Ovary (tissue), 9 donors: ENCODE measurements around the gene EIF6. TPM values are rescaled to one million over a fixed set of nuclear protein-coding genes. Genes with fewer than 3 reads are reported as not detected.

Source experiments
- DNase-seq, 5 donors: peaks; one replicate each; pipeline ENCODE4 v3.0.0-alpha.2; 2019 to 2020
- H3K27ac ChIP-seq, 2 donors: fragments of 200-600 bp; one replicate each; pipeline versions ENCODE4 v1.5.1 to v1.8.0; 2019 to 2022
- H3K27me3 ChIP-seq: fragments of 200-600 bp; one replicate; pipeline ENCODE4 v1.8.0; 2022
- H3K36me3 ChIP-seq: fragments of 200-600 bp; sonication (generic); one replicate; pipeline ENCODE4 v1.5.1; 2019
- H3K4me1 ChIP-seq: one replicate; pipeline ENCODE4 v1.8.1; 2013; ENCODE audit warnings: mild to moderate bottlenecking, moderate library complexity; ENCODE audit not compliant: insufficient read depth
- H3K4me3 ChIP-seq: fragments of 200-600 bp; sonication (generic); one replicate; pipeline ENCODE4 v1.5.1; 2017
- H3K9me3 ChIP-seq, 2 donors: fragments of 200-600 bp in 1 of 2; sonication (generic) in 1 of 2; one replicate each; pipeline versions ENCODE4 v1.5.1 to v1.8.1; 2013 to 2019; ENCODE audit warnings: mild to moderate bottlenecking in 1 of 2, moderate library complexity in 1 of 2
- EP300 ChIP-seq: sonication (generic); formaldehyde crosslinking; IDR thresholded peaks from one replicate; pipeline ENCODE4 v1.6.1; 2017; ENCODE audit warnings: antibody characterized with exemption
- POLR2A ChIP-seq: fragments of 450-650 bp; IDR thresholded peaks from one replicate; pipeline ENCODE4 v1.6.1; 2017; ENCODE audit warnings: antibody characterized with exemption, mild to moderate bottlenecking, moderate library complexity
- WGBS, 3 donors: extraction: QIAGEN DNeasy Blood & Tissue Kit in 1 of 3; methylation state at CpG; one replicate each; pipeline versions ENCODE4 v1.1.5 to v1.1.7; 2013 to 2017; 5-methylcytosine and 5-hydroxymethylcytosine counted together
- intact Hi-C, 4 donors: fragments of 100-400 bp; cut with DNase I; formaldehyde crosslinking; loops; one replicate each; pipeline versions ENCODE4 v1.11.0 to v1.15.1; 2022 to 2023
- polyA plus RNA-seq, 2 donors: library from polyadenylated mRNA; stranded (reverse); fragments of 200-250 nt in 1 of 2; fragments of 350-450 nt in 1 of 2; fragmentation: Illumina TruSeq in 1 of 2; extraction: RNeasy Lipid Tissue Mini Kit (QIAGEN cat#74804) in 1 of 2; gene quantifications; one replicate each; pipeline ENCODE4 v1.2.3, GENCODE V29; 2013 to 2014
- total RNA-seq, 7 donors: library from RNA; depleted of rRNA in 2 of 7; stranded (reverse); fragments of >200 nt in 2 of 7; fragmentation: NEBNext Ultra II Directional in 3 of 7; extraction: Animal tissue kit (Norgen Biotek cat#: 25700) in 3 of 7; gene quantifications; one replicate each; pipeline versions ENCODE4 v1.1.0 to v1.2.4, GENCODE V29; 2016 to 2023
- TF ChIP-seq, protein P1 (sequence below), 3 donors: fragments of 450-650 bp in 2 of 3; fragments of 200-600 bp in 1 of 3; IDR thresholded peaks; one replicate each; pipeline versions ENCODE4 v1.5.1 to v1.8.0; 2016 to 2022; ENCODE audit warnings: antibody characterized with exemption in 3 of 3, mild to moderate bottlenecking in 1 of 3
- donor health status: DM: no; HTN: no; CAD: no; lungs with moderate emphysema.
- donor health status: DM: no; HTN: no; CAD: no.
- donor health status: Bipolar disorder and iron deficiency.
- donor health status: DM: yes; HTN: yes; CAD: no.
- donor health status: DM: no; HTN: no; CAD: no.
- donor health status: DM: yes; HTN: yes; CAD: no.

The EIF6 gene
- total and polyA plus RNA-seq, 9 donors: 36.6 to 93.1 (median 69.8) TPM

DNA sequence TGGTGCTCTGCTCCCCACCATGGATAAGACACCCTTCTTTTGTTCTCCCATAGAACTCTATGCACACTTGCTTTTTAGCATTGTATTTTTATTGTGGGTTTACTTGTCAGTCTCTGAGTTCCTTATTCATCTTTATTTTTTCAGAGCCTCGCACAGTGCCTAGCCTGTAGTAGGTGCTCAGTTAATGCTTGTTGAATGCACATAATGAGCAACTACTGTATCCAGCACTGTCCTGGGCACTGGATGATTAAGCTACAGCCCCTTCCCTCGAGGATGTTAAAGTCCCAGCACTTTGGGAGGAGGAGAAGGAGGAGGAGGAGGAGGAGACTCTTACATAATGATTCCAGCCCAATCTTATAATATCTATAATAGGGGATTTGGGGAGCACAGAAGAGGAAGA, 41.3 kb downstream of the EIF6 start:
- H3K27ac ChIP-seq: no peak overlapping the region
- no peaks in the 10 kb centered on the region for H3K4me1 ChIP-seq
- H3K27me3 ChIP-seq: no peaks in the 10 kb centered on the region
- DNase-seq: no peak
- TF ChIP-seq, protein P1, sequence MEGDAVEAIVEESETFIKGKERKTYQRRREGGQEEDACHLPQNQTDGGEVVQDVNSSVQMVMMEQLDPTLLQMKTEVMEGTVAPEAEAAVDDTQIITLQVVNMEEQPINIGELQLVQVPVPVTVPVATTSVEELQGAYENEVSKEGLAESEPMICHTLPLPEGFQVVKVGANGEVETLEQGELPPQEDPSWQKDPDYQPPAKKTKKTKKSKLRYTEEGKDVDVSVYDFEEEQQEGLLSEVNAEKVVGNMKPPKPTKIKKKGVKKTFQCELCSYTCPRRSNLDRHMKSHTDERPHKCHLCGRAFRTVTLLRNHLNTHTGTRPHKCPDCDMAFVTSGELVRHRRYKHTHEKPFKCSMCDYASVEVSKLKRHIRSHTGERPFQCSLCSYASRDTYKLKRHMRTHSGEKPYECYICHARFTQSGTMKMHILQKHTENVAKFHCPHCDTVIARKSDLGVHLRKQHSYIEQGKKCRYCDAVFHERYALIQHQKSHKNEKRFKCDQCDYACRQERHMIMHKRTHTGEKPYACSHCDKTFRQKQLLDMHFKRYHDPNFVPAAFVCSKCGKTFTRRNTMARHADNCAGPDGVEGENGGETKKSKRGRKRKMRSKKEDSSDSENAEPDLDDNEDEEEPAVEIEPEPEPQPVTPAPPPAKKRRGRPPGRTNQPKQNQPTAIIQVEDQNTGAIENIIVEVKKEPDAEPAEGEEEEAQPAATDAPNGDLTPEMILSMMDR (IDR thresholded peaks at IDR 0.05): no peak
- H3K36me3 ChIP-seq: no peaks in the 10 kb centered on the region
- WGBS, 3 donors: 57 to 64% (median 59%) methylated on average over 2 of the region's 2 CpGs
- no peaks in the 10 kb centered on the region for H3K9me3 ChIP-seq
- H3K4me3 ChIP-seq: no peak overlapping the region
- intact Hi-C loops: no loop called here

GRCh38 chr20:35240811-35241293, 43.7 kb downstream of the EIF6 start:
- Histone ChIP-seq H3K4me3 (no peak overlapping the region), H3K27ac (no peak overlapping the region), H3K9me3 (no peaks in the 10 kb centered on the region), H3K27me3 (no peaks in the 10 kb centered on the region), H3K36me3 (no peaks in the 10 kb centered on the region), H3K4me1 (no peaks in the 10 kb centered on the region)
- TF ChIP-seq POLR2A (no peak), EP300 (no peak)
- TF ChIP-seq, protein P1 (IDR thresholded peaks at IDR 0.05): no peak
- no peak for DNase-seq
- intact Hi-C loops: no loop called here
- 85 to 95% (median 88%) methylated on average over 2 of the region's 2 CpGs for WGBS, 3 donors

DNA sequence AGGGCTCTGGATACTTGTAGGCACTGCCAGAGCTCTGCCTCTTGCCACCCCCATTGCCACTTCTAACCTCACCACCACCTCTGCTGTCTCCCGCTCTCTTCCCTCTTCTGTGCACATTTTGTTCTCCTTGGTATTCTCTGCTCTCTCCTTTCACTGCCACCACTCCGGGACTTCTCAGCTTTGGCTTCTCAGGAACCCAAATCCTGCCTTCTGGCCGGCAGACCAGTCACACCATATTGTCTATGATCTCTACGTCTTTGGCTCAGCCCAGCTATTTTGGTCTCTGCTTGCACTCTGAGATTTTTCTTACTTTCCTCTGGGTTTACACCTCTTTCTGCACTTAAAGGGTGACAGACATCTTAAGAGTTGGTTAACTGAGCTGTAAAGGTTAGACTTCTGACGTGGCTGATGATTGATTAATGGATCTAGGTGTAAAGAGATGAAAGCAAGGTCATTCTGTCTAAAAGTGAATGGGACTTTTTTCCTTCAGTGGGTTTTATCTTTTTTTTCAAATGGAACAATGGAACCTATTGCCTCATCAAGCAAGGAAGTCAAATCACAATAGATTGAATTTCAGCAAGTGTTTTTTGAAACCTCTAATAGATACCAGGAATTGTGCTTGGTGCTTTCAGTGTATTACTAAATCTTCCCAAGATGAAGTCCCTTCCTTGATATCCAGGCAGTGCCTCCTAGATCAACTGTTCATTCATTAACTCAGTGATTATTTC, 44.3 kb downstream of the EIF6 start:
- Histone ChIP-seq H3K36me3 (no peaks in the 10 kb centered on the region), H3K4me1 (no peaks in the 10 kb centered on the region), H3K4me3 (no peak overlapping the region), H3K27me3 (no peaks in the 10 kb centered on the region), H3K9me3 (no peaks in the 10 kb centered on the region), H3K27ac (no peak overlapping the region)
- 74 to 82% (median 76%) methylated on average over 5 of the region's 5 CpGs for WGBS, 3 donors
- TF ChIP-seq, protein P1 (IDR thresholded peaks at IDR 0.05): no peak
- no peak for TF ChIP-seq EP300
- TF ChIP-seq POLR2A: no peak
- intact Hi-C loops: no loop called here
- DNase-seq: no peak

GRCh38 chr20:35238735-35239134, 45.8 kb downstream of the EIF6 start:
- Histone ChIP-seq H3K27me3 (no peaks in the 10 kb centered on the region), H3K9me3 (no peaks in the 10 kb centered on the region), H3K27ac (no peak overlapping the region), H3K36me3 (no peaks in the 10 kb centered on the region), H3K4me1 (no peaks in the 10 kb centered on the region), H3K4me3 (no peak overlapping the region)
- DNase-seq: no peak
- intact Hi-C loops: no loop called here
- 87 to 94% (median 87%) methylated on average over 5 of the region's 5 CpGs for WGBS, 3 donors
- TF ChIP-seq POLR2A (no peak), EP300 (no peak)
- TF ChIP-seq, protein P1 (IDR thresholded peaks at IDR 0.05): no peak
